Keratinocyte (primary cell): ENCODE data around the gene FSTL1. TPM values are rescaled to one million over a fixed set of nuclear protein-coding genes. Genes with fewer than 3 reads are reported as not detected.

Source experiments
- DNase-seq: peaks from one replicate; pipeline ENCODE4 v3.0.0-alpha.2; 2011; ENCODE audit warnings: low read depth, missing footprints, low spot score
- FAIRE-seq: peaks from 2 replicates; lab custom pipeline; 2011; peaks lifted over from hg19 to GRCh38; lab: Jason Lieb, UNC
- H2AFZ ChIP-seq: 2 replicates; pipeline ENCODE4 v1.6.0; 2012; ENCODE audit warnings: low read length, control low read depth, inconsistent platforms; ENCODE audit not compliant: control insufficient read depth
- H3K27ac ChIP-seq: 2 replicates; pipeline ENCODE4 v1.5.1; 2011; ENCODE audit warnings: low read length; ENCODE audit not compliant: control insufficient read depth, insufficient read depth
- H3K27me3 ChIP-seq: 3 replicates; pipeline ENCODE4 v1.6.0; 2011; ENCODE audit warnings: low read length; ENCODE audit not compliant: control insufficient read depth, insufficient read depth; ENCODE audit errors: extremely low read depth
- H3K36me3 ChIP-seq, 2 experiments: 2 replicates in 1 of 2; 3 replicates in 1 of 2; pipeline ENCODE4 v1.5.1; 2011; ENCODE audit warnings: low read length in 2 of 2, mild to moderate bottlenecking in 1 of 2; ENCODE audit not compliant: control insufficient read depth in 2 of 2, insufficient read depth in 2 of 2; ENCODE audit errors: extremely low read depth in 1 of 2
- H3K4me1 ChIP-seq: 3 replicates; pipeline ENCODE4 v1.5.1; 2011; ENCODE audit warnings: low read length; ENCODE audit not compliant: control insufficient read depth, insufficient read depth; ENCODE audit errors: extremely low read depth
- H3K4me2 ChIP-seq: 3 replicates; pipeline ENCODE4 v1.6.0; 2011; ENCODE audit warnings: low read depth, low read length; ENCODE audit not compliant: control insufficient read depth, insufficient read depth; ENCODE audit errors: extremely low read depth
- H3K4me3 ChIP-seq, 3 experiments: fragments of 200-600 bp in 1 of 3; sonication (generic) in 1 of 3; 2 replicates in 2 of 3; 3 replicates in 1 of 3; pipeline ENCODE4 v1.5.1; 2011 to 2016; ENCODE audit warnings: low read length in 3 of 3, mild to moderate bottlenecking in 3 of 3, control low read depth in 2 of 3, inconsistent platforms in 1 of 3, low read depth in 1 of 3, mixed read lengths in 1 of 3, mixed run types in 1 of 3, moderate library complexity in 1 of 3; ENCODE audit not compliant: control insufficient read depth in 2 of 3, insufficient read depth in 2 of 3; ENCODE audit errors: extremely low read depth in 1 of 3
- H3K79me2 ChIP-seq: 2 replicates; pipeline ENCODE4 v1.6.0; 2012; ENCODE audit warnings: low read length; ENCODE audit not compliant: control insufficient read depth, insufficient read depth
- H3K9ac ChIP-seq: 3 replicates; pipeline ENCODE4 v1.6.0; 2011; ENCODE audit warnings: low read length; ENCODE audit not compliant: control insufficient read depth, insufficient read depth; ENCODE audit errors: extremely low read depth
- H3K9me1 ChIP-seq: 3 replicates; pipeline ENCODE4 v1.6.0; 2011; ENCODE audit warnings: low read length; ENCODE audit not compliant: control insufficient read depth, insufficient read depth; ENCODE audit errors: extremely low read depth
- H3K9me3 ChIP-seq: 2 replicates; pipeline ENCODE4 v1.5.1; 2012; ENCODE audit warnings: low read depth, low read length; ENCODE audit not compliant: control insufficient read depth
- H4K20me1 ChIP-seq: 3 replicates; pipeline ENCODE4 v1.6.0; 2011; ENCODE audit warnings: low read length; ENCODE audit not compliant: control insufficient read depth, insufficient read depth; ENCODE audit errors: extremely low read depth
- EZH2 ChIP-seq: IDR thresholded peaks from one replicate; pipeline ENCODE4 v1.6.1; 2012; ENCODE audit warnings: inconsistent platforms, mild to moderate bottlenecking, low read length, moderate library complexity
- dilution Hi-C: fragments of 300-500 bp; cut with MboI; formaldehyde crosslinking; loops from one replicate; pipeline ENCODE4 v1.7.0; 2020; ENCODE audit warnings: low sequenced_read_pairs; ENCODE audit not compliant: extremely low pct_ligation_motif_present
- polyA plus RNA-seq, 5 experiments: library from polyadenylated mRNA; depleted of rRNA in 3 of 5; stranded (reverse) in 3 of 5; stranded (forward) in 1 of 5; unstranded in 1 of 5; fragments of >200 nt; gene quantifications; 1 replicate in 1 of 5; 2 replicates in 3 of 5; 3 replicates in 1 of 5; pipeline versions ENCODE4 v1.2.1 to v1.2.3, GENCODE V29; 2011 to 2012; ENCODE audit warnings: missing spikeins in 2 of 5, low read depth in 1 of 5, low replicate concordance in 1 of 5
- TF ChIP-seq, protein P1 (sequence below), 3 experiments: IDR thresholded peaks in 1 of 3; conservative IDR thresholded peaks in 1 of 3; optimal IDR thresholded peaks in 1 of 3; 2 replicates in 2 of 3; 3 replicates in 1 of 3; pipeline versions ENCODE3 to v1.5.1; 2011; ENCODE audit warnings: low read length in 3 of 3, mild to moderate bottlenecking in 3 of 3, moderate library complexity in 2 of 3, control low read depth in 1 of 3, inconsistent platforms in 1 of 3; ENCODE audit not compliant: insufficient read depth in 2 of 3; ENCODE audit errors: extremely low read depth in 1 of 3

Gene FSTL1
- polyA plus RNA-seq, 1 donor (not counting 4 experiments of a cell fraction or from before 2014, with no cell fraction given), result 59.0 TPM

DNA sequence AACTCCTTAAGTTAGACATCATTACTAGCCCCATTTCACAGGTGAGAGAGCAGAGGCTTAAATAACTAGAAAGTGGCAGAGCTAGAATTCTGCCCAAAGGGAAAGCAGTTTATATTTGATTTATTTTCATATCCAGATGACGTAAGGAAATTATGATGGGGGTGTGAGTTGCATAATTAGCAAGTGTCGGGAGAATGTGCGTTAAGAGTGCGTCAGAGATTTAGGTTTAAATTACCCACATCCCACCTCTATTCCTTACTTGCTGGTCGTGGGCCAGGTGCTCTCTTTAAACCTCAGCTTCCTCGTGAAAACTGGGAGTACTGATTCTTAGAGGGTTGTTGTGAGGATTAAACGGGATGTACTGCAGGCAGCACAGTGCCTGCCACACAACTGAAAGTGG lies 32.3 kb downstream of the FSTL1 start:
- Histone ChIP-seq H2AFZ (peak overlapping the region; percentile 56), H3K4me2 (peak overlapping the region; percentile 90), H3K9ac (peak overlapping the region; percentile 31), H3K9me3 (no peaks in the 10 kb centered on the region), H3K27ac (peak overlapping the region; percentile 15), H3K79me2 (no peaks in the 10 kb centered on the region), H3K27me3 (no peaks in the 10 kb centered on the region), H3K9me1 (no peaks in the 10 kb centered on the region), H3K4me1 (peaks cover 22% of the 10 kb centered on the region), H4K20me1 (no peaks in the 10 kb centered on the region), H3K4me3 (no peak overlapping the region), H3K36me3 (no peaks in the 10 kb centered on the region)
- DNase-seq, result no peak
- no peak for TF ChIP-seq EZH2
- TF ChIP-seq, protein P1, sequence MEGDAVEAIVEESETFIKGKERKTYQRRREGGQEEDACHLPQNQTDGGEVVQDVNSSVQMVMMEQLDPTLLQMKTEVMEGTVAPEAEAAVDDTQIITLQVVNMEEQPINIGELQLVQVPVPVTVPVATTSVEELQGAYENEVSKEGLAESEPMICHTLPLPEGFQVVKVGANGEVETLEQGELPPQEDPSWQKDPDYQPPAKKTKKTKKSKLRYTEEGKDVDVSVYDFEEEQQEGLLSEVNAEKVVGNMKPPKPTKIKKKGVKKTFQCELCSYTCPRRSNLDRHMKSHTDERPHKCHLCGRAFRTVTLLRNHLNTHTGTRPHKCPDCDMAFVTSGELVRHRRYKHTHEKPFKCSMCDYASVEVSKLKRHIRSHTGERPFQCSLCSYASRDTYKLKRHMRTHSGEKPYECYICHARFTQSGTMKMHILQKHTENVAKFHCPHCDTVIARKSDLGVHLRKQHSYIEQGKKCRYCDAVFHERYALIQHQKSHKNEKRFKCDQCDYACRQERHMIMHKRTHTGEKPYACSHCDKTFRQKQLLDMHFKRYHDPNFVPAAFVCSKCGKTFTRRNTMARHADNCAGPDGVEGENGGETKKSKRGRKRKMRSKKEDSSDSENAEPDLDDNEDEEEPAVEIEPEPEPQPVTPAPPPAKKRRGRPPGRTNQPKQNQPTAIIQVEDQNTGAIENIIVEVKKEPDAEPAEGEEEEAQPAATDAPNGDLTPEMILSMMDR (optimal IDR thresholded peaks at IDR 0.05 in 1 of 3, IDR thresholded peaks at IDR 0.05 in 1 of 3, conservative IDR thresholded peaks at IDR 0.05 in 1 of 3; ENCODE audit: extremely low read depth in 1 of 3, insufficient read depth in 2 of 3, low read length in 3 of 3), result no peak
- dilution Hi-C loops, result no loop called here
- FAIRE-seq, result no peak

DNA sequence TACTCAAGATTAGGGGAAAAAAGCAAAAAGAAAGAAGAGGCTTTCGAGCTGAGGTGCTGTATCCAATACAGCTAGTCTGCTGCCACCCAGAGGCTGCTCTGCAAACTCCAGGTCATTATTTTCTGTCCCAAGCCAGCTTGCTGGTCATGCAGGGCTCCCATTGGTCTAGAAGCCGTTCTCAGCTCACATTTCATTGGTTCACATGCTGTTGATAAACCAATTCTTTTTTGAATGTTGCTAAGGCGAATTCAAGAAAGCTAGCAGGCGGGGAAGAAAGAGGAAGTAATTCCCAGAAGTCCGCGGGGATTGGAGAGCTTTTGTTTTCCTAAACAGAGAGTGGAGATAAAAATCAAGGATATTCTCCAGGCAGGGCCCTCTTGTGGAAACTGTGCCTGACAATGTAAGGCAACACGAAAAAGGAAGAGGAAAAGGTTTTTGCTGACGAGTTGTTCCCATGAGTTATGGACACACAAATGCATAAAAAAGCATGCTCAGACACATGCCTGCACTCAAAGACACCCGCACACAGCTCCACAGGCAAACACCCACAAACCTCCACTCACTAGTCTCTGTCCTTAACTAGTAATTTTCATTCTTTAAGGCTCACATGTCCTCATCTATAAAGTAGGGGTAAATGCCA lies 33.4 kb downstream of the FSTL1 start:
- Histone ChIP-seq H3K27me3 (no peaks in the 10 kb centered on the region), H3K4me2 (peak overlapping the region; percentile 90), H3K79me2 (no peaks in the 10 kb centered on the region), H3K9me1 (no peaks in the 10 kb centered on the region), H3K36me3 (no peaks in the 10 kb centered on the region), H4K20me1 (no peaks in the 10 kb centered on the region), H3K4me3 (peak overlapping the region in 2 of 3 experiments; percentile 36 to 62), H3K9me3 (no peaks in the 10 kb centered on the region), H3K9ac (peak overlapping the region; percentile 63), H2AFZ (peak overlapping the region; percentile 81), H3K27ac (peak overlapping the region; percentile 67), H3K4me1 (peaks cover 22% of the 10 kb centered on the region)
- DNase-seq, result peak; percentile 80
- dilution Hi-C loops, result no loop called here
- FAIRE-seq, result peak; percentile 87
- no peak for TF ChIP-seq EZH2
- TF ChIP-seq, protein P1 (optimal IDR thresholded peaks at IDR 0.05 in 1 of 3, IDR thresholded peaks at IDR 0.05 in 1 of 3, conservative IDR thresholded peaks at IDR 0.05 in 1 of 3; ENCODE audit: extremely low read depth in 1 of 3, insufficient read depth in 2 of 3, low read length in 3 of 3), result peak; percentile 77 to 92 (median 80)
